ENCODE measurements around the gene NR2F6.

NR2F6 gene

DNA sequence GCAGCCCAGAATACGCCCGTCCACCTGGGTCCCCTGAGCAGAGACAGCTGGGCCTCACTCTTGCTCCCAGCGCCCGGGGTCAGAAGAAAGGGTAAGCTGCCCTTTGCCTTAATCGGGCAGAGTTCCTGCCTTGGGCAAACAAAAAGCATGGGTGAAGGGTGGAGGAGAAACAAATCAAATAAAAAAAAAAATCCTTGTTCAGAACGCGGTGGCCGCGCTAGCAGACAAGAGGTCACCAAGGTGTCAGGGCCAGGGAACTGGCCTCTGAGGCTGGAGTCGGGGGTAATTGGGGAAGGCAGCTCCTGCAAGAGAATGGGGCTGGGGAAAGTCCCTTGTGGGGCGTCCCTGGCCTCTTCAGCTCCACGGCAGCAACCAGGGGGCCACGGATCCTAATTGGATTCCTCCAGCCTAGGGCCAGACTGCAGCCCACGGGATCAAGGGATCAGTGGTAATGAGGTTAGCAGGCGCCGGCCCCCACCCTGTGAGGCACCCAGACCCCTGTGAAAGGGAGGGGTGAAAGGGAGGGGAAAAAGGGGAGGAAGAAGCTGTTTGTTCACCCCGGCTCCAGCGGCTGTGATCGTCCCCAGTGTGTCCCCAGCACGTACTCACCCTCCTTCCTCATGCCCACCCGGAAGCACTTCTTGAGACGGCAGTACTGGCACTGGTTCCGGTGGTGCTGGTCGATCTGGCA is 5.5 kb downstream of the NR2F6 start:
- no peak for DNase-seq (ENCODE audit: low spot score)
- TF ChIP-seq, protein P1, sequence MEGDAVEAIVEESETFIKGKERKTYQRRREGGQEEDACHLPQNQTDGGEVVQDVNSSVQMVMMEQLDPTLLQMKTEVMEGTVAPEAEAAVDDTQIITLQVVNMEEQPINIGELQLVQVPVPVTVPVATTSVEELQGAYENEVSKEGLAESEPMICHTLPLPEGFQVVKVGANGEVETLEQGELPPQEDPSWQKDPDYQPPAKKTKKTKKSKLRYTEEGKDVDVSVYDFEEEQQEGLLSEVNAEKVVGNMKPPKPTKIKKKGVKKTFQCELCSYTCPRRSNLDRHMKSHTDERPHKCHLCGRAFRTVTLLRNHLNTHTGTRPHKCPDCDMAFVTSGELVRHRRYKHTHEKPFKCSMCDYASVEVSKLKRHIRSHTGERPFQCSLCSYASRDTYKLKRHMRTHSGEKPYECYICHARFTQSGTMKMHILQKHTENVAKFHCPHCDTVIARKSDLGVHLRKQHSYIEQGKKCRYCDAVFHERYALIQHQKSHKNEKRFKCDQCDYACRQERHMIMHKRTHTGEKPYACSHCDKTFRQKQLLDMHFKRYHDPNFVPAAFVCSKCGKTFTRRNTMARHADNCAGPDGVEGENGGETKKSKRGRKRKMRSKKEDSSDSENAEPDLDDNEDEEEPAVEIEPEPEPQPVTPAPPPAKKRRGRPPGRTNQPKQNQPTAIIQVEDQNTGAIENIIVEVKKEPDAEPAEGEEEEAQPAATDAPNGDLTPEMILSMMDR (IDR thresholded peaks at IDR 0.05; ENCODE audit: extremely low read depth, insufficient read depth, missing control alignments): no peak
- in situ Hi-C loops (cut with MboI; ENCODE audit: low pct_unique_long_range_greater_than_20kb, low sequenced_read_pairs, unreplicated experiment): no loop called here

DNA sequence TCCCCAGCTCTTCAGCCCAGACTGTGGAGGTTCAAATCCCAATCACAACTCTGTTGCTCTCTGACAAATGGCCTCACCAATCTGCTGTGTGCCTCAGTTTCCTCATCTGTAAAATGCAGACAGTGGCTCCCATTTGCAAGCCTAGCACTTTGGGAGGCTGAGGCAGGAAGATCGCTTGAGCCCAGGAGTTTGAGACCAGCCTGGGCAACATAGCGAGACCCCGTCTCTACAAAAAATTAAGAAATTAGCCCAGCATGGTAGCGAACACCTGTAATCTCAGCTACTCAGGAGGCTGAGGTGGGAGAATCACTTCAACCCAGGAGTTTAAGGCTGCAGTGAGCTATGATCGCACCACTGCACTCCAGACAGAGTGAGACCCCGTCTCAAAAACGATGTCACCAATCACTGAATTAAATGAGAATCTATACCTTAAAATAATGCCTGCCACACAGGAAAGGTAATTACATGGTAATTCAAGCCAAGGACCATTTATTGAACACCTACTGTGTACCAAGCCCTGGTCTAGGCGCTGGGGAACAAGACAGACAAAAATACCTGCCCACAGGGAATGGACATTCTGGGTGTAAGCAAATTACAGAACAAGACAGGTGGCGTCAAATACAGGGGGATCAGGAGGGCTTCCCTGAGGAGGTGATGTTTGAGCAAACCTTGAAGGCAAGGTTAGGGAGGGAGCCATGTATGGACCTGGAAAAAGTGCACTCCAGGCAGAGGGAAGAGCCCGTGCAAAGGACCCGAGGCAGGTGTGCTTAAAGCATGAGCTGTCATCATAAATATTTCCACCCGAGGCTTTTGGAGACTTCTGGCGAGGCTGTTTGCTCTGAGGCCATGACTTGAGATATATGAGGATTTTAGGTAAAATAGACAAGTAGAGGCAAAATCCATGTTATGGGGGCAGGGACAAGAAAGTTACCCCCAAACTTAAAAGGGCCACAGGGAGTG is 7.7 kb downstream of the NR2F6 start:
- TF ChIP-seq, protein P1 (IDR thresholded peaks at IDR 0.05; ENCODE audit: extremely low read depth, insufficient read depth, missing control alignments): no peak
- in situ Hi-C loops (cut with MboI; ENCODE audit: low pct_unique_long_range_greater_than_20kb, low sequenced_read_pairs, unreplicated experiment): no loop called here
- DNase-seq (ENCODE audit: low spot score): no peak

DNA sequence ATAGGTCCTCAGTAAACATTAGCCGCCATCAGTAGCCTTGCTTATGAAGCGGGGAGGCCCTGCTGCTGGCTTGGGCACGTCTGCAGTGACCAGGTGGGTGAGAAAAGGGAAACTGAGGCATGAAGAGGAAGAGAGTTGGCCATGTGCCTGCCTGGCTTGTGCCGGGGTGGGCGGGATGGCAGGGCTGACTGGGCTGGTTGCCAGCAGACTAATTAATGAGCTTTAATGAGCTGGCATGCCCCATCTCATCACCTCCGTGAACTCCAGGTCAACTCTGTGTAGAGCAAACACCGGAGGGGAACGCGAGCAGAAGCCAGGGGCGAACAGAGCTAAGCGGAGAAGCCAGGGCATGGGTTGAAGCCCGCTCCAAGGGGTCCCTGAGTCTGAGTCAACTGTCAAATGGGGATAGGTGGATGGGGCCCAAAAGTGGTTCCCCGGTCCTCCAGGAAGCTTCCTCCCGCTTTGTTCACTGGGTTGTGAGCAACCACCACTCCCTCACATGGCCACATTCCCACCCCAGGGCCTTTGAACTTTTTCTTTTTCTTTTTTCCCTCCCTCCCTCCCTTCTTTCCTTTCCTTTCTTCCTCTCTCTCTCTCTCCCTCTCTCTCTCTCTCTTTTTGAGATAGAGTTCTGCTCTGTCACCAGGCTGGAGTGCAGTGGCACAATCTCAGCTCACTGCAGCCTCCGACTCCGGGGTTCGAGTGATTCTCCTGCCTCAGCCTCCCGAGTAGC is 8.7 kb downstream of the NR2F6 start:
- no peak for DNase-seq (ENCODE audit: low spot score)
- TF ChIP-seq, protein P1 (IDR thresholded peaks at IDR 0.05; ENCODE audit: extremely low read depth, insufficient read depth, missing control alignments): no peak
- in situ Hi-C loops (cut with MboI; ENCODE audit: low pct_unique_long_range_greater_than_20kb, low sequenced_read_pairs, unreplicated experiment): no loop called here

DNA sequence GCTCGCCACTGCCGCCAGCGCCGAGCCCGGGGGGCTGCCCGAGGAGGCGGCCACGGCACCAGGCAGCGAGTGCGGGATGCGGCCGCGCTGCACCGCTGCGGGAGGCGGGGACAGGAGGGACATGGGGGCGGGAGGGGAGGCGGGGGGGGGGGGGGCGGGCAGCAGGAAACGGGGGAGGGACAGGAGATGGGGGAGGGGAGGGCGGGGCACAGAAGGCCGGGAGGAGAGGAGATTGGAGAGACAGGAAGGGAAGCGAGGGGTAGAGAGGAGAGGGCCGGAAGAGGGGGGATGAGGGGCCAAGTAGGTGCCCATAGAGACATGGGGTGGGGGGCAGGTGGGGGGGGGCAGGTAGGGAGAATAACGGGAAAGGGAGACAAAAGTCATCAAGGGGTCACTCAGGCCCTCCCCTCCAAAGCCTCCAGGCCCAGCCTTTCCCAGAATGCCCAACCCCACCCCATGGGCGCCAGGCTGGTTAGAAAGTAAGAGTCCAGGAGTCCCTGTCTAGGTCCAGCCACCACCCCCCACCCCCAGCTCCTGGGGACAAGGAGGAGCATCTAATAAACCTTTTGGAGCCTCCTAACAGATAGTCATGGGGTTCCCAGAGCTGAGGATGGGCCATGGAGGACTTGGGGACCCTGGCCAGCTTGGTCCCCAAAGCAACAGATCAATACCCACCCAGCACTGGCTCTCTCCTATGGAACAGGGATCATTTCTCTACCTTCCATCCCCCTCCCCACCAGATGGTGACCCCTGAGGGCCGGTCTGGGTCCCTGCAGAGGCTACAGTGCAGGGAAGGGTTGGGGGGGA is 9.5 kb downstream of the NR2F6 start:
- TF ChIP-seq, protein P1 (IDR thresholded peaks at IDR 0.05; ENCODE audit: extremely low read depth, insufficient read depth, missing control alignments): no peak
- DNase-seq (ENCODE audit: low spot score): no peak
- in situ Hi-C loops (cut with MboI; ENCODE audit: low pct_unique_long_range_greater_than_20kb, low sequenced_read_pairs, unreplicated experiment): no loop called here

DNA sequence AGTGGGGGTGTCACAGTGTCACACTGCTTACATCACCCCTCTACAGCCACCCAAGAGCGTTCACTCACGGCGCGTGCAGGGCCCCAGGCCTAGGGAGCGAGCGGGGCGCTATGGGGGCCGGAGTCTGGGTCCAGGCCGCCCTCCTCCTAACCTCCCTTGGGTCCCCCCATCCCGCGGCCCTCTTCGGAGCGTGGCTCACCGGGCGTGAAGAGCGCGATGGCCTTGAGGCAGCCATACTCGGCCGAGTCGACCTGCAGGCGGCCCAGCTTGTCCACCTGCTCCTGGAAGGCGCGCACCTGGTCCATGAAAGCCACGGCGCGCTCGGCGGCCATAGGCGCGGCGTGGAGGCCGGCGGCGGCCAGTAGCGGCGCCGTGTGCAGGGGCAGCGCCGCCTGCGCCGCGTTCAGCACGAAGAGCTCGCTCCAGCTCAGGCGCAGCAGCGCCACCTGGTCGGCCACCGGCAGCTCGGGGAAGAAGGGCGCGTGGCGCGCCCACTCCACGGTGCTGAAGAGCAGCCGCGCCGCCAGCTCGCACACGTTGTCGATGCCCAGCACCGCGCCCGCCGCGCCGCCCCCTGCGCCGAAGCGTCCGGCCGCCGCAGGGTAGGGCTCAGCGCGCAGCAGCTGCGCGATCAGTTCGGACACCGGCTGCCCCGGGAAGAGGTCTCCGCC is 10.3 kb downstream of the NR2F6 start:
- DNase-seq (ENCODE audit: low spot score): peak; percentile 84
- in situ Hi-C loops (cut with MboI; ENCODE audit: low pct_unique_long_range_greater_than_20kb, low sequenced_read_pairs, unreplicated experiment): no loop called here
- TF ChIP-seq, protein P1 (IDR thresholded peaks at IDR 0.05; ENCODE audit: extremely low read depth, insufficient read depth, missing control alignments): peak; percentile 91
